OCI-LY7 (cell line): ENCODE data around the gene AFMID. TPM values are rescaled to one million over a fixed set of nuclear protein-coding genes. Genes with fewer than 3 reads are reported as not detected.

ENCODE experiments used
- BruUV-seq: library from RNA; stranded (reverse); fragments of 400-500 nt; replicated peaks from 2 replicates; lab custom pipeline; 2021; lab: Mats Ljungman, UMichigan
- CTCF ChIA-PET: fragments of 300-600 bp; sonication (Branson Sonifier 250); formaldehyde crosslinking; loops from one replicate; lab custom pipeline; 2022; ENCODE audit warnings: antibody characterized with exemption; ENCODE audit not compliant: unreplicated experiment; lab: Charles Lee
- POLR2A ChIA-PET: fragments of 300-600 bp; sonication (Branson Sonifier 250); formaldehyde crosslinking; loops from one replicate; lab custom pipeline; 2022; ENCODE audit warnings: antibody characterized with exemption; lab: Charles Lee
- DNase-seq: peaks from one replicate; pipeline ENCODE4 v3.0.0-alpha.2; 2015; ENCODE audit warnings: low spot score
- H2AFZ ChIP-seq: fragments of 200-600 bp; sonication (generic), shearing (Covaris generic); 2 replicates; pipeline ENCODE4 v1.6.1; 2014; ENCODE audit warnings: mild to moderate bottlenecking, antibody characterized with exemption, low read length, moderate library complexity
- H3K27ac ChIP-seq: fragments of 200-600 bp; sonication (generic); 2 replicates; pipeline ENCODE4 v1.5.1; 2014; ENCODE audit warnings: mixed run types, low read depth, mild to moderate bottlenecking, moderate library complexity, low read length, inconsistent platforms; ENCODE audit not compliant: poor library complexity, severe bottlenecking
- H3K36me3 ChIP-seq: fragments of 200-600 bp; sonication (generic); 2 replicates; pipeline ENCODE4 v1.6.1; 2014; ENCODE audit warnings: mild to moderate bottlenecking, antibody characterized with exemption, low read length, moderate library complexity, mixed read lengths; ENCODE audit not compliant: insufficient read depth
- H3K4me1 ChIP-seq: fragments of 200-600 bp; sonication (generic); 2 replicates; pipeline ENCODE4 v1.5.1; 2014; ENCODE audit warnings: mild to moderate bottlenecking, low read length; ENCODE audit not compliant: insufficient read depth, poor library complexity, severe bottlenecking
- H3K4me2 ChIP-seq: fragments of 200-600 bp; sonication (generic); 2 replicates; pipeline ENCODE4 v1.6.1; 2014; ENCODE audit warnings: mild to moderate bottlenecking, low read length
- H3K4me3 ChIP-seq: fragments of 200-600 bp; sonication (generic); 2 replicates; pipeline ENCODE4 v1.5.1; 2014; ENCODE audit warnings: mild to moderate bottlenecking, low read depth, low read length; ENCODE audit not compliant: poor library complexity, severe bottlenecking
- H3K79me2 ChIP-seq: fragments of 200-600 bp; sonication (generic); 2 replicates; pipeline ENCODE4 v1.6.1; 2016; ENCODE audit warnings: low read depth, mild to moderate bottlenecking, low read length, moderate library complexity, mixed read lengths; ENCODE audit not compliant: insufficient read depth
- H3K9me2 ChIP-seq: fragments of 200-600 bp; sonication (generic); 2 replicates; pipeline ENCODE4 v1.6.1; 2016; ENCODE audit warnings: mild to moderate bottlenecking, low read length, mixed read lengths; ENCODE audit not compliant: insufficient read depth
- H3K9me3 ChIP-seq: fragments of 200-600 bp; sonication (generic); 2 replicates; pipeline ENCODE4 v1.6.1; 2014; ENCODE audit warnings: mild to moderate bottlenecking, mixed run types, low read length, mixed read lengths
- H4K20me1 ChIP-seq: fragments of 200-600 bp; sonication (generic); 2 replicates; pipeline ENCODE4 v1.6.1; 2014; ENCODE audit warnings: mild to moderate bottlenecking, antibody characterized with exemption, low read length, moderate library complexity, mixed read lengths; ENCODE audit not compliant: insufficient read depth
- EZH2phosphoT487 ChIP-seq: fragments of 200-600 bp; sonication (generic); IDR thresholded peaks from 2 replicates; pipeline ENCODE4 v1.6.1; 2018; ENCODE audit warnings: low read depth, borderline replicate concordance, mild to moderate bottlenecking, mixed run types, antibody characterized with exemption, low read length, moderate library complexity, mixed read lengths
- intact Hi-C: fragments of 100-400 bp; cut with micrococcal nuclease; formaldehyde crosslinking; loops from one replicate; pipeline ENCODE4 v1.10.0; 2022; ENCODE audit not compliant: unreplicated experiment
- total RNA-seq, 2 experiments: library from RNA; depleted of rRNA in 1 of 2; stranded (reverse); fragments of >200 nt in 1 of 2; shearing (Covaris generic) in 1 of 2; gene quantifications; 2 replicates each; pipeline ENCODE4 v1.2.3, GENCODE V29; 2014 to 2022
- TF ChIP-seq, protein P1 (sequence below): fragments of 200-600 bp; sonication (generic); conservative IDR thresholded peaks from 2 replicates; pipeline ENCODE4 v1.5.1; 2014; ENCODE audit warnings: mild to moderate bottlenecking, antibody characterized with exemption, low read length, moderate library complexity, mixed read lengths

Gene AFMID
- total RNA-seq, 2 experiments from 2014 or later: 89.1 to 101 TPM

DNA sequence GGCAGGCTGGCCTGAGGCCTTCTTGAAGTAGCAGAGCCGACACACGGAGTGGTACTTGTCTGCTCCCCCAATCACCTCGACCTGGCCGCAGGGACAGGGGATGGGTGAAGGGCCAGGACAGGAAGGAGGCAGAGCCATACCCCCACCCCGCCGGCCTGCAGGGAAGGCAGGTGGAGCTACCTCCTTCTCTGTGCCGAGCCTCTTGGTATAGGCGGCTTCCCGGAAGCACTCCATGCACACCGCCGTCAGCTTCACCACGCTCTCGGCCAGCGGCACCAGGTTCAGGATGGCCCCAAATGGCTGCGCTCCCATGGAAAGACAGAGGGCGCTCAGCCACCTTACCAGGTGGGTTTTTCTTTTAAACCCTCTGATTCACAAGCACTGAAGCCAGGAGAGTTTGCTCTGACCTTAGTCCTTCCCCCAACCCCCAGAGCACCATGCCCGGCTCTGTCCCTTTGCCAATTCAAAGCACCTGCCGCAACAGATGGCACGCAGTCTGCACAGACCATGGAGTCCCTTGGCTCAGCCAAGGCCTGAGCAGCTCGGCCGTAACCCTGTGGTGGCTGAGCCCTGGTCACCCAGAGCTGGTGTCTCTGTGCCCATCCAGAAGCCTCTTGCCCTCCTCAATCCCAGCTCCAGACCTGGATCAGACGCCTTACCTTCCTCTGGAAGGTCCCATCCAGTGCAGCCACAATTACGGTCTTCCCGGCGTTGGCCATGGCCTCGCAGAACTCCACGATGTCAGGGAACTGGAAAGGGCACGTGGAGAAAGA, 12.1 kb upstream of the AFMID start:
- peaks cover 50% of the 10 kb centered on the region for H3K36me3 ChIP-seq
- DNase-seq: peak; percentile 53
- H3K9me3 ChIP-seq: no peaks in the 10 kb centered on the region
- H3K79me2 ChIP-seq: no peaks in the 10 kb centered on the region
- ChIA-PET CTCF (interaction anchor here (0.6 kb wide), 1 partner anchor 9 kb away, joined by 3 read pairs; no protein-coding TSS in a partner anchor), POLR2A (interaction anchor here (0.6 to 1.1 kb wide), 2 partner anchors 12 to 31 kb away, joined by 3 to 4 read pairs; partner anchors contain the start of gene TK1)
- BruUV-seq: no TSS peak
- no peak overlapping the region for H3K27ac ChIP-seq
- no peak overlapping the region for H3K4me2 ChIP-seq
- TF ChIP-seq, protein P1, sequence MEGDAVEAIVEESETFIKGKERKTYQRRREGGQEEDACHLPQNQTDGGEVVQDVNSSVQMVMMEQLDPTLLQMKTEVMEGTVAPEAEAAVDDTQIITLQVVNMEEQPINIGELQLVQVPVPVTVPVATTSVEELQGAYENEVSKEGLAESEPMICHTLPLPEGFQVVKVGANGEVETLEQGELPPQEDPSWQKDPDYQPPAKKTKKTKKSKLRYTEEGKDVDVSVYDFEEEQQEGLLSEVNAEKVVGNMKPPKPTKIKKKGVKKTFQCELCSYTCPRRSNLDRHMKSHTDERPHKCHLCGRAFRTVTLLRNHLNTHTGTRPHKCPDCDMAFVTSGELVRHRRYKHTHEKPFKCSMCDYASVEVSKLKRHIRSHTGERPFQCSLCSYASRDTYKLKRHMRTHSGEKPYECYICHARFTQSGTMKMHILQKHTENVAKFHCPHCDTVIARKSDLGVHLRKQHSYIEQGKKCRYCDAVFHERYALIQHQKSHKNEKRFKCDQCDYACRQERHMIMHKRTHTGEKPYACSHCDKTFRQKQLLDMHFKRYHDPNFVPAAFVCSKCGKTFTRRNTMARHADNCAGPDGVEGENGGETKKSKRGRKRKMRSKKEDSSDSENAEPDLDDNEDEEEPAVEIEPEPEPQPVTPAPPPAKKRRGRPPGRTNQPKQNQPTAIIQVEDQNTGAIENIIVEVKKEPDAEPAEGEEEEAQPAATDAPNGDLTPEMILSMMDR: peak; percentile 73
- no peak for TF ChIP-seq EZH2phosphoT487
- peaks cover 54% of the 10 kb centered on the region for H3K4me1 ChIP-seq
- intact Hi-C loops: no loop called here
- no peaks in the 10 kb centered on the region for H4K20me1 ChIP-seq
- H3K4me3 ChIP-seq: no peak overlapping the region
- no peaks in the 10 kb centered on the region for H3K9me2 ChIP-seq
- H2AFZ ChIP-seq: no peak overlapping the region

DNA sequence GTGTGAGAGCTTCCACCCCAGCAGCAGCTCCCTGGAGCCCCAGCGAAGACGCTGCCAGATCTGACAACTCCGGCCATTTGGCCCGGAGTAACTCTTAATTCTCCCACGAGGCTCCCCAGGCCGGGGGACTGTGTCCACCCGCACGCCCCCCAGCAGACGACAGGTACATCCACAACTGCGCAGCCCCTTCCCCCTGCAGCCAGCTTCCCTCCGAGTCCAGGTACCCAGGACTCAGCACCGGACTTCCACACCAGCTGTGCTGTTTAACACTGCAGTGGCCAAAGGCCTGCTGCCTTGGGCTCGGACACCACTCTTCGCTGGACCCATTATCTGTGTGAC, 11.6 kb upstream of the AFMID start:
- DNase-seq: no peak
- H3K4me3 ChIP-seq: no peak overlapping the region
- H3K36me3 ChIP-seq: peaks cover 56% of the 10 kb centered on the region
- H4K20me1 ChIP-seq: no peaks in the 10 kb centered on the region
- H3K9me3 ChIP-seq: no peaks in the 10 kb centered on the region
- TF ChIP-seq EZH2phosphoT487: no peak
- TF ChIP-seq, protein P1: no peak
- CTCF ChIA-PET: no interaction called here
- peaks cover 60% of the 10 kb centered on the region for H3K4me1 ChIP-seq
- no peak overlapping the region for H3K4me2 ChIP-seq
- POLR2A ChIA-PET: interaction anchor here (0.6 to 1.4 kb wide), 3 partner anchors 11 to 48 kb away, joined by 3 to 4 read pairs (median 3); partner anchors contain the start of gene TK1
- no peak overlapping the region for H3K27ac ChIP-seq
- intact Hi-C loops: no loop called here
- H3K79me2 ChIP-seq: no peaks in the 10 kb centered on the region
- no peak overlapping the region for H2AFZ ChIP-seq
- H3K9me2 ChIP-seq: no peaks in the 10 kb centered on the region
- BruUV-seq: no TSS peak
